ENCODE measurements around the gene PRAC2. TPM values are rescaled to one million over a fixed set of nuclear protein-coding genes. Genes with fewer than 3 reads are reported as not detected.

PRAC2 gene
- polyA plus RNA-seq, 1 donor (not counting 4 experiments of a cell fraction or from before 2014, with no cell fraction given), result not detected

DNA sequence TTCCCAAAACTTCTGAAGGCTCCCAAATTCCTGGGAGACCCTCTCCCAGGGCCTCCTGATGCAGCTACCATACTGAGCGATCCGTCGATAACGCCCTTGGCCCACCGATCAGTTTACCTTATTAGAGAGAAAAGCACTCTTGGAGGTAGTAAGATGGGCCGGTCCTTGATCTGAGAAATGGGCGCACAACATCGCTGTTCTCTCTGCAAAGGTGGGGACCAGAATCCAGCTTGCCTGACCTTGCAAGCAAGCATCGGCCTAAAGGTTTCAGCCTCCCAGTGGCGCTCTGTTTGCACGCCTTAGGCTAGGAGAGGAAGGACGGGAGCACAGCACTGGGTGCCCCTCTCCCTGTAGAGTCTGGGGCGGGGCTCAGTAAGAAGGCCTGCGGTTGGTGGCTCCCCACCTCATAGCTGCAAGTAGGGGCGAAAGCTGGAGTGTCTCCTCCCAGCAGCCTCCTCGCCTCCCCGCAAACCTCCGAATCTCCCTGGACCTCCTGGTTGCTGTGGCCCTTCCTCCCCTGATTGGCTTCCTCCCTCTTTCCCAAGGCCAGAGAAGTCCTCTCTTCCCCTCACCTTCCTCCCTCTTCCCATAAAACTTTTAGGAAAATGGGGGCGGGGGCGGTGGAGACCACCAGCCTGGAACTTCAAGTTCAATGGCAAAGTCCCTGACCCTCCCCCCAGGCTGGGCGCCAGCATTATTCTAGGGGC lies 631 bp upstream of the PRAC2 start, which contains the start of gene PRAC1:
PRAC1 (minus strand) TSS at position 318 of the 707 bp plus-strand sequence; CDS start at position 192, 126 bp downstream.
- Histone ChIP-seq H2AFZ (ENCODE audit: control insufficient read depth, low read length) (no peak within 1 kb of the TSS), H3K4me3 (ENCODE audit: control insufficient read depth in 2 of 3, extremely low read depth in 1 of 3, insufficient read depth in 2 of 3, low read depth in 1 of 3, low read length in 3 of 3) (no peak within 1 kb of the TSS), H3K79me2 (ENCODE audit: control insufficient read depth, insufficient read depth, low read length) (no peaks in the 10 kb centered on the region), H3K36me3 (ENCODE audit: control insufficient read depth in 2 of 2, extremely low read depth in 1 of 2, insufficient read depth in 2 of 2, low read length in 2 of 2) (no peaks in the 10 kb centered on the region), H3K9me3 (ENCODE audit: control insufficient read depth, low read depth, low read length) (no peaks in the 10 kb centered on the region), H3K4me1 (ENCODE audit: control insufficient read depth, extremely low read depth, insufficient read depth, low read length) (peaks cover 4% of the 10 kb centered on the region), H3K9me1 (ENCODE audit: control insufficient read depth, extremely low read depth, insufficient read depth, low read length) (no peaks in the 10 kb centered on the region), H4K20me1 (ENCODE audit: control insufficient read depth, extremely low read depth, insufficient read depth, low read length) (peaks cover 7% of the 10 kb centered on the region), H3K4me2 (ENCODE audit: control insufficient read depth, extremely low read depth, insufficient read depth, low read depth, low read length) (peak within 1 kb of the TSS; percentile 45), H3K27me3 (ENCODE audit: control insufficient read depth, extremely low read depth, insufficient read depth, low read length) (peaks cover 100% of the 10 kb centered on the region), H3K9ac (ENCODE audit: control insufficient read depth, extremely low read depth, insufficient read depth, low read length) (no peak within 1 kb of the TSS), H3K27ac (ENCODE audit: control insufficient read depth, insufficient read depth, low read length) (no peak within 1 kb of the TSS)
- dilution Hi-C loops (cut with MboI; ENCODE audit: extremely low pct_ligation_motif_present, low sequenced_read_pairs), result no loop called here
- TF ChIP-seq, protein P1, sequence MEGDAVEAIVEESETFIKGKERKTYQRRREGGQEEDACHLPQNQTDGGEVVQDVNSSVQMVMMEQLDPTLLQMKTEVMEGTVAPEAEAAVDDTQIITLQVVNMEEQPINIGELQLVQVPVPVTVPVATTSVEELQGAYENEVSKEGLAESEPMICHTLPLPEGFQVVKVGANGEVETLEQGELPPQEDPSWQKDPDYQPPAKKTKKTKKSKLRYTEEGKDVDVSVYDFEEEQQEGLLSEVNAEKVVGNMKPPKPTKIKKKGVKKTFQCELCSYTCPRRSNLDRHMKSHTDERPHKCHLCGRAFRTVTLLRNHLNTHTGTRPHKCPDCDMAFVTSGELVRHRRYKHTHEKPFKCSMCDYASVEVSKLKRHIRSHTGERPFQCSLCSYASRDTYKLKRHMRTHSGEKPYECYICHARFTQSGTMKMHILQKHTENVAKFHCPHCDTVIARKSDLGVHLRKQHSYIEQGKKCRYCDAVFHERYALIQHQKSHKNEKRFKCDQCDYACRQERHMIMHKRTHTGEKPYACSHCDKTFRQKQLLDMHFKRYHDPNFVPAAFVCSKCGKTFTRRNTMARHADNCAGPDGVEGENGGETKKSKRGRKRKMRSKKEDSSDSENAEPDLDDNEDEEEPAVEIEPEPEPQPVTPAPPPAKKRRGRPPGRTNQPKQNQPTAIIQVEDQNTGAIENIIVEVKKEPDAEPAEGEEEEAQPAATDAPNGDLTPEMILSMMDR (optimal IDR thresholded peaks at IDR 0.05 in 1 of 3, IDR thresholded peaks at IDR 0.05 in 1 of 3, conservative IDR thresholded peaks at IDR 0.05 in 1 of 3; ENCODE audit: extremely low read depth in 1 of 3, insufficient read depth in 2 of 3, low read length in 3 of 3), result no peak
- peak; percentile 70 for TF ChIP-seq EZH2 (IDR thresholded peaks at IDR 0.05; ENCODE audit: low read length)
- DNase-seq (ENCODE audit: low read depth, low spot score), result no peak
- no peak for FAIRE-seq

DNA sequence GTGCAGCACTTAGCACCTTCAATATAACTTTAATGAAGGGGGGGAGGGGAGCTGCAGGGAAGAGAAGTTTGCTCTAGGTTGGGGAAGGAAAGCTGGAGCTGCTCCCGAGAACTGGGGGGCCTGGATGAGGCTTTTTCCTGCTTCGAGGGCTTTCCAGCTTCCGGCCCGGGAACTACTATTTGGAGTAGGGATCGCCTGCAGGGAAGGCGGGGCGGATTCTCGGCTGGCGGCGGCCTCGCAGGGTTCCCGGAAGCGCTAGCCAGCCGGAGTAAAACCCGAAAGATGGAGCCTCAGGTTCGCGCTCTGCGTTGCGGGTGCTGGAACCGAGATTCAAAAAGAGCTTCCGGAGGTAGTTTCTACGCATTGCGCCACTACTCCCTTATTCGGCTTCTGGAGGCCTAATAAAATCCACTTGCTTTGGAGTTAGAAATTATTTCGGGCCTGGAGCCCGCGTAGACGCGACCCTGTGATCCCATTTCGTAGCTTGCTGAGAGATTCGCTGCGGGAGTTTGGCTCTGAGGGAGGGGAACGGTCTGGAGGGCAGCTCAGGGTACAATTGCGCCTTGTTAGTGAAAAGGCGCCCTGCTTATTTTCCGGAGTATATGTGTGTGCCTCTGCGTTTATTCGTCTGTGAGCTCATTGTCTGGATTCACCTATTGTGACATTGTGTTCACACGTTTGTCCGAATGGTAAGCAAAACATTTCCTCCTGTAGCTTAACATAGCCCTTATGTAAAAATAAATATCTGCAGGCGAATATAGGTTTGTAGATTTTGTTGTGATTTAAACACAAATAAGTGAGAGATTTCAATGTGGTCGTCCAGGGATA lies 652 bp downstream of the PRAC2 start:
- dilution Hi-C loops (cut with MboI; ENCODE audit: extremely low pct_ligation_motif_present, low sequenced_read_pairs), result no loop called here
- FAIRE-seq, result no peak
- H2AFZ ChIP-seq (ENCODE audit: control insufficient read depth, low read length), result no peak overlapping the region
- no peaks in the 10 kb centered on the region for H3K9me3 ChIP-seq (ENCODE audit: control insufficient read depth, low read depth, low read length)
- H3K4me2 ChIP-seq (ENCODE audit: control insufficient read depth, extremely low read depth, insufficient read depth, low read depth, low read length), result peak overlapping the region; percentile 45
- no peaks in the 10 kb centered on the region for H3K36me3 ChIP-seq (ENCODE audit: control insufficient read depth in 2 of 2, extremely low read depth in 1 of 2, insufficient read depth in 2 of 2, low read length in 2 of 2)
- peaks cover 4% of the 10 kb centered on the region for H4K20me1 ChIP-seq (ENCODE audit: control insufficient read depth, extremely low read depth, insufficient read depth, low read length)
- H3K4me3 ChIP-seq (ENCODE audit: control insufficient read depth in 2 of 3, extremely low read depth in 1 of 3, insufficient read depth in 2 of 3, low read depth in 1 of 3, low read length in 3 of 3), result no peak overlapping the region
- H3K4me1 ChIP-seq (ENCODE audit: control insufficient read depth, extremely low read depth, insufficient read depth, low read length), result peaks cover 4% of the 10 kb centered on the region
- peaks cover 100% of the 10 kb centered on the region for H3K27me3 ChIP-seq (ENCODE audit: control insufficient read depth, extremely low read depth, insufficient read depth, low read length)
- H3K9ac ChIP-seq (ENCODE audit: control insufficient read depth, extremely low read depth, insufficient read depth, low read length), result no peak overlapping the region
- H3K27ac ChIP-seq (ENCODE audit: control insufficient read depth, insufficient read depth, low read length), result no peak overlapping the region
- H3K79me2 ChIP-seq (ENCODE audit: control insufficient read depth, insufficient read depth, low read length), result no peaks in the 10 kb centered on the region
- no peaks in the 10 kb centered on the region for H3K9me1 ChIP-seq (ENCODE audit: control insufficient read depth, extremely low read depth, insufficient read depth, low read length)
- no peak for DNase-seq (ENCODE audit: low read depth, low spot score)
- TF ChIP-seq, protein P1 (optimal IDR thresholded peaks at IDR 0.05 in 1 of 3, IDR thresholded peaks at IDR 0.05 in 1 of 3, conservative IDR thresholded peaks at IDR 0.05 in 1 of 3; ENCODE audit: extremely low read depth in 1 of 3, insufficient read depth in 2 of 3, low read length in 3 of 3), result no peak
- peak; percentile 69 for TF ChIP-seq EZH2 (IDR thresholded peaks at IDR 0.05; ENCODE audit: low read length)

Data from keratinocyte (primary cell).